GM21515 (cell line): ENCODE results near the gene CYTH1.
"Not testable (repeated sequence)": the region's sequence is repeated elsewhere in the genome, so short reads cannot be mapped to it uniquely, and the experiment has no call there.

ENCODE experiments used
- ATAC-seq: cut with Tn5 transposase; IDR thresholded peaks from one replicate; pipeline ENCODE4 v1.9.1; 2021; ENCODE audit not compliant: unreplicated experiment

Gene CYTH1

DNA sequence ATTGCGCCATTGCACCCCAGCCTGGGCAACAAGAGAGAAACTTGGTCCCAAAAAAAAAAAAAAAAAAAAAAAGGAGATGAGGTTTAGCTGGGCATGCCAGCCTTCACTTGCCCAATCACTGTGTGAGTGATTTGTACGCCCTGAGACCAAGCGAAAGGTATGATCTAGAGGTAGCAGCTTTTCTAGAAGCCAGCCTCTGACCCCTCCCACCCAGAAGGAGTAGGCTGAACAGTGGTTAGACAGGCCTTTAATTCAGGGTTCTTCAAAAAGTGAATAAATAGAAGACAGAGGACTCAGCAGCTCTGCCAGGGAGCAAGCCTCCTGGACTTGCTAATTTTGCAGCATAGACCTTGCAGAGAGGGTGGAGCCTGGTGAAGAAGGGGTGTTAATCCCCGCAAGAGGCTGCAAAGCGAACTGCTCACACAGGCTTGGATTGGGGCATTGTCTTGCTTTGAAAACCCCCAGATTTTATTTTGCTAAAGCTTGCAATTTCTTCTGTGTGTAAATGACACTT, 7.1 kb upstream of the CYTH1 start:
- ATAC-seq = no peak

DNA sequence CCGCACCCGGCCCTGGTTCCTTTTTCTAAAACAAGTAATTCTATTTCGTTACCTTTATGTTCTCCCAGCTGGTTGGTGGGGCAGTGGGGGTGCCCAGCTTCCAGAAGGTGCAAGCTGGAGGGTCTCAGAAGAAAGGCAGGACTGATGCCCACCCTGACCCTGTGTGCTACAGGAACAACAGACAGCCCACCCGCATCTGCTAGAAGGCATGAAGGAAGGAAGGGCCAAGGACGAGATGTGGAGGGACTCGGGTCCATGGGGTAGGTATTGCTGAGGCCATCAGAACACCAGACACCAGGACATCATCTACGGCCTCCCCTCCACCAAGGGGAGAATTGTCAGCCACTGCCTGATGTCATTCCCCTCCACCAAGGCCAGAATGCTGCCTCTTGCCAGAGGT, 6.4 kb upstream of the CYTH1 start:
- no peak for ATAC-seq

DNA sequence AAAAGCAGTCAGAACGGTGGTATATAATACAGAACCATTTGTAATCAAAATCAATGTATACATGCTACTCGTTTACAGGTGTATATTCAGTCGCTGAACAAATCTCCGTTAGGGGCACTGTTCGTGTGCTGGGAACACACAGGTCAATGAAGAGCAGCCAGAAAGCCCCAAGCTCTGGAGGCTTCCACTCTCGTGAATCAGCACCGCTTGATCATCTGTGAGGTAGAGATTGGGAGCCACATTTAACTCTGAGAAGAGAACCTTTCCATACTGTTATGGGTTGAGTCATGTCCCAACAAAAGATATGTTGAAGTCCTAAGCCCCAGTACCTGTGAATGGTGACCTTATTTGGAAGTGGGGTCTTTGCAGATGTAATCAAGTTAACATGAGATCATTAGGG, 5.4 kb upstream of the CYTH1 start:
- ATAC-seq = no peak

DNA sequence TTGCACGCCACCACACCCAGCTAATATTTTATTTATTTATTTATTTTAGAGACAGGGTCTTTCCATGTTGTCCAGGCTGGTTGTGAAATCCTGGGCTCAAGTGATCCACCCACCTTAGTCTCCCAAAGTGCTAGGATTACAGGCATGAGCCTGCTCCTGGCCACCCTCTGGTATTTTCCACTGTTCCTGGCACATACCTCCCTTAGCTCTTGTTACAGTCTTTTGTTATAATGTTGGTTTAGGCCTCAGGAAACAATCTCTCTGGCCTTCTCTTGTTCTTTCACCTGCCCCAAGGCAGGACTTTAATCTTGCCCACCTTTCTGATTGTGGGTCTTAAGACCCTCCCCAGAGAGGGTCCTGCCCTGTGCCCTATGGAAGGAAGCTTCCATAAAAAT, 3.6 kb upstream of the CYTH1 start:
- ATAC-seq = no peak

DNA sequence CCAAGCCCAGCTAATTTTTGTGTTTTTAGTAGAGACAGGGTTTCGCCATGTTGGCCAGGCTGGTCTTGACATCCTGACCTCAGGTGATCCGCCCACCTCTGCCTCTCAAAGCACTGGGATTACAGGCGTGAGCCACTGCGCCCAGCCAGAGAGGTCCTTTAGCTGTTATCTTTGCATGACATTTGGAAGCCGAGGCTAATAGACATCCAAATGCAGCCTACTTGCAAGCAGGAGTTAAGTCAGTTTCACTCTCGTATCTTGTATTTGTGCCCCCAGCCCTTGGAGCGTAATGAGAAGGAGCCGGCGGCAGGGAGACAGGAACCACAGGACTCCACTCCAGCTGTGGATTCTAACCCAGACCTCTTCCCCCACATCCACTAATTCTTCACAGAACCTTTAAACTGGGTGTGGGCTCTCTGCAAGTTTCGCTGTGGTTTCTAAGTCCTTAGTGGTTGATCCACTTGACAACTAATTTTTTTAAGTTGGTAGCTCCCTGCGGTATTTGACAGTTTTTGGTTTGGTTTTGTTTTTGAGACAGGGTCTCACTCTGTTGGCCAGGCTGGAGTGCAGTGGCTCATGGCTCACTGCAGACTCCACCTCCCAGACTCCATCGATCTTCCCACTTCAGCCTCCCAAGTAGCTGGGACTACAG, 3.1 kb upstream of the CYTH1 start:
- no peak for ATAC-seq

DNA sequence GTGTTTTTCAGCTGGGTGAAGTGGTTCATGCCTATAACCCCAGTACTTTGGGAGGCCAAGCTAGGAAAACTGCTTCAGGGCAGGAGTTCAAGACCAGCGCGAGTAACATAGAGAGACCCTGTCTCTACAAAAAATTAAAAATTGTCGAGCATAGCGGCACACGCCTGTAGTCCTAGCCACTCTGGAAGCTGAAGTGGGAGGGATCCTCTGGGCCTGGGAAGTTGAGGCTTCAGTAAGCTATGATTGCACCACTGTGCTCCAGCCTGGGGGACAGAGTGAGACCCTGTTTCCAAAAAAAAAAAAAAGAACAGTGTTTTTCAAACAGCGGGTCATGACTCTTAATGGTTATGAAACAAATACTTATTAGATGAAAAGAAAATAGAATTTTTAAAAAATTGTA, 2.3 kb upstream of the CYTH1 start:
- no peak for ATAC-seq

DNA sequence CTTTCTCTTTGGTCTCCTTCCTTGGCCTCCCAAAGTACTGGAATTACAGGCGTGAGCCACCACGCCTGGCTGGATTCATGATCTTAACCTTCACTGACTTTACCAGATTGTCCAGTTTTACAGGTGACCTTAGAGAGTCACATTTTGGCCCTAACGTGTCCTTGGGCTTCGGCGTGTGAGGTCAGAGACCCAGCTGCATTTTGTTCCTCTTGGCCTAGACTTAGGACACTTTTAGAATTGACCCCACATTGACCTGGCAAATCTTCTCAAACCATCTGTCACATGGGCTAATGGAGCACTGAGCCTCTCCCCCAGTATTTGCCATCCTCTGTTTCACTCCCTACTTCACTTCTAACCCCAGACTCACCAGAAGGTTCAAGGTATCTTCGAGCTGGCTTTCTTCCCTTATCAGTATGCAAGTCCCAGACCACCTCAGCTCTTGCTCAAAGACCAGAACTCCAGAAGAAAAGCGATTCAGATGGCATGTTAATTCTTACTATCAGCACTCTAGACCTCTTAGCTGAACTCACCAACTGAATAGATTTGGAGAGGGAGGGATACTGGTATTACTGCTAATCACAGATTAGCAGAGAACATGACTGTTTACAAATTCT, 1.7 kb upstream of the CYTH1 start:
- ATAC-seq = no peak

DNA sequence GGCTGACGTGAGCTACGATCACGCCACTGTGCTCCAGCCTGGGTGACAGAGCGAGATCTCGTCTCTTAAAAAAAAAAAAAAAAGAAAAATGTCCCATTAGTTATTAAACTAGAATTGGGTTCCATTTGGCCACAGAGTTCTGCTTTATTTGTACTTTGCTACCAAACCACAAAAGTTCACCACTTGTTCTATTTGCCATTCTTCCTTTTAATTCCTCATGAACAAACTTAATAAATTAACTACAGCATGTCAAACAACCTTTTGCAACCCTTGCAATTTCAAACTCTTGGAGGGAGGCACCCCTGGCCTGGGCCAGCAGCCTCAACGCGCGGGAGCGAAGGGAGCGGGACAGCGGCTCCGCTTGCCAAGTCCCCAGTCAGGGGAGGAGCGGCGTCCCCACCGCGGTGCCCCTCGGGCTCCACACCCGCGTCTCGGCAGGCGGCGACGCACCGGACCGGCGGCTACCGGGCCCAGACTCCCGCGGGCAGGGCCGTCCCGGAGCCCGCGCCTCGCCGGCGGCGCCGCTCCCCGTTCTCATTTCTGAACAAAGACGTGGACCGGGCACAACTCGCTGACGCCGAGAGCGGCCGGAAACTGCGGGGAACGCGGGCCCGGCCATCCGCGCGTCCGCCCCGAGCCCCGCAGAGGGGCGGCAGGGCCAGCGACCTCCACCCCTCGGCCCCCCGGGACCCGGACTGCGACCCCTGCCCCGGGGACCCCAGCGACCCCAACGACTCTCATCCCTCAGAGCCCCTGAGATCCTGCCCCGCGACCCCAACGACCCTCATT, 775 bp downstream of the CYTH1 start:
- ATAC-seq = no peak

DNA sequence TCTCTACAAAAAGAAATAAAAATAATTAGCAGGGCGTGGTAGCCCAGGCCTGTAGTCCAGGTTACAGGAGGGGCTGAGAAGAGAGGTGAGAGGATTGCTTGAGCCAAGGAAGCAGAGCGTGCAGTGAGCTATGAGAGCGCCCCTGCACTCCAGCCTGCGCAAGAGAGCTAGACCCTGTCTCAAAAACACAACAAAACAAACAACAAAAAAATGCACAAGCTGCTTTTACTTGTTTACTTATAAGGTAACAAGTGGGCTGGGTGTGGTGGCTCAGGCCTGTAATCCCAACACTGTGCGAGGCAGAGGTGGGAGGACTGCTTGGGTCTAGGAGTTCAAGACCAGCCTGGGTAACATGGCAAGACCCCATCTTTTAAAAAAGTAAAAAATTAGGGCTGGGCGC, 1.7 kb downstream of the CYTH1 start:
- ATAC-seq = no peak

DNA sequence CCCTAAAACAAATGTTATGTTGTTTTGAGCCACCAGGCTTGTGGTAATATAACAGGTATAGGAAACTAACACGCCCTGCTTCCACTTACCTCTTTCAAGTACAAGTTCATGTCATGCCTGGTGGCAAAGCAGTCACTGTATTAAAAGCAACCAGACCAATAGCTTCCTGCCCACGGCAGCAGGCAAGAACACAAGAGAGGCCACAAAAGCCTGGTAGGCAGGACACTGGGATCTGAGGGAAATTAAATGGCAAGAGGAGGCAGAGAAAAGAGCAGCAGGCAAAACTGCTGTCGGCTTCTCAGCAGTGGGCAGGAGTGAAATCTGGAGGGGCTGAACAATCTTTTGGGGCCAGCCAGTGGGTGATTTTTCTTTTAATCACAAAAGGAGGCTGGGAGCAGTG, 2.2 kb downstream of the CYTH1 start:
- ATAC-seq = no peak

DNA sequence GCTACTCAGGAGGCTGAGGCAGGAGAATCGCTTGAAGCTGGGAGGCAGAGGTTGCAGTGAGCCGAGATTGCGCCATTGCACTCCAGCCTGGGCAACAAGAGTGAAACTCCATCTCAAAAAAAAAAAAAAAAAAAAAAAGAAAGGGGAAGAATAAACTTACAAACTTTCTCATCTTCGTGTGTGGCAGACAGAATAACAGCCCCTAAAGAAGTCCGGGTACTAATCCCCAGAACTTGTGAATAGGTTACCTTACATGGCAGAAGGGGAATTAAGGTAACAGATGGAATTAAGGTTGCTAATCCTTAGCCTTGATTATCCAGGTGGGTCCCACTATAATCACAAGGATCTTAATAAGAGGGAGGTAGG, 2.8 kb downstream of the CYTH1 start:
- not testable (repeated sequence) for ATAC-seq

DNA sequence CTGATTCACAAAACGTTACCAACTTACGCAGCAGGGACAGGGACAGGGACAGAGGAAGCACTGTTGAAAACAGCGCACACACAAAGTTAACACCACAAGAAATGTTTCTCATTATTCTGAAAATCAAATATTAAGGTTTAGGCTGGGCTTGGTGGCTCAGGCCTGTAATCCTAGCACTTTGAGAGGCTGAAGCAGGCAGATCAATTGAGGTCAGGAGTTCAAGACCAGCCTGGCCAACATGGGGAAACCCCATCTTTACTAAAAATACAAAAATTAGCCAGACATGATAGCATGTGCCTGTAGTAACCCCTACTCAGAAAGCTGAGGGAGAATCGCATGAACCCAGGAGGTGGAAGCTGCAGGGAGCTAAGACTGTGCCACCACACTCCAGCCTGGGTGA, 4.2 kb downstream of the CYTH1 start:
- no peak for ATAC-seq

DNA sequence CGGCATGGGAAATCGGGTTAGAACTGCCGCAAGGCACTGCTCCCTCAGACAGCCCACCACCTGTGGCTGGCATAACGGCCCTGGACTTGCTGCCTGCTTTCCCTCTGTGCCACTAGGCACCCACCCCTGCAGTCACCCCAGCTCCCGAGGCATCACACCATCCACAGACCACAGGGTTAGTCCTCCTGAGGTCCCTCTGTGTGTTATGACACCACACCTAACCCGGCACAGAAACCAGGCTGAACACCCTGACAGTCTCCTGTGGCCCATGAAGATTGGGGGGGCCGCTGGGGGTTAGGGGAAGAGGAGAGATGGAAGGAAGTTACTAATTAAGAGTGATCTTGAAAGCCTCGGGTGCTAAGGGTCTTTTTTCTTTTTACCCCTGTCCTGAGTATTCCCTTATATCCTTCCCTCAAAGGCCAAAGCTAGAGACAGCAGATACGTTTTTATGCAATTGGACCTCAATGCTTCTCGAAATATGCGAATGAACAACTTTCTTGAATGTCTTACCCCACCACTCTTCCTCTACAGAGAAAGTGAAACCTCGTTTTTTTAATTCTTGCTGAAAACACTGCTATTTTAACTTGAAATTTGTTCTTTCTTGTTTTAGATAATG, 7.0 kb downstream of the CYTH1 start:
- ATAC-seq = no peak

DNA sequence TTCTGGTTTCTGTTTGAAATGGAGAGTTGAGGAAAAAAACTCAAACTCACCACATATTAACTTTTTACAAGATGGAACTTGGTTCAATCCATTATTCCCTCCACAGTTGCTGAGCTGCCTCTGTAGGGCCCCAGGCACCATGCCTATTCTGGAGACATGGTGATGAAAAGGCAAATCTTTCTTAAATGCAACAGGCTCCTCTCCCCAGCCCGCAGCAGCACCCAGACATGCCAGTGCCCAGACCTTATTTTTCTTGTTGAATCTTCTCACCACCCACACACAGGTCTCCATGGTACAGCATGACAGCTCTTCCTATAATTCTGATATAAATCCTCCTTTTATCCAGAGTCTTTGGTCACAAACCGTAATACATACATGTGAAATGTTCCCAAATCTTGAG, 7.6 kb downstream of the CYTH1 start:
- no peak for ATAC-seq

DNA sequence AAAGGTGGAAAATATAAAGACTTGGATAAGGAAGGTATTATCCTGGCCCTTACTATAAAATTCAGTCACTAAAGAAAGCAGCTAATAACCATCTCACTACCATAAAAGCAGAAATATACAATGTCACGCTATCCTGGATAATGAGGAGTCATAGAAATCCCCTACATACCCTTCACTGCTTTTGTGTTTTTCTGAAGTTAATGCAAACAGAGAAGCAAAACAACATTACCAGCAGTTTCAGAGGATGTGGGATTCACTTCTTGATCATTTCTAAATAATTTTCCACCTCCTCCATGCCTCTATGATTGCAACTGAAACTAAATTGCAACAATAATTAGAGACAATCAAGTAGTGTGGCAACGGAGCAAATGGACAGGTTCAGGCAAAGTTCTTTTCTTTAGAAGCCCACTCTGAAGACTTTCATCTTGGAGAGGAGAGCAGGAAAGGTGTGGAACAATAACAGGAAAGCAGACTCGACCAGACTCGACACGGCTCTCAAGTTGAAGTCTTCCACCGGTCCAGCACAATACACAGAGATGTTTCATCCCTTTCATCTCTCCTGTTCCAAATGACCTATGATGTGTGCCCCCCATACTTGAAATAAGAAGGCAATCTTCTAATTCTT, 10.2 kb downstream of the CYTH1 start:
- ATAC-seq = no peak

DNA sequence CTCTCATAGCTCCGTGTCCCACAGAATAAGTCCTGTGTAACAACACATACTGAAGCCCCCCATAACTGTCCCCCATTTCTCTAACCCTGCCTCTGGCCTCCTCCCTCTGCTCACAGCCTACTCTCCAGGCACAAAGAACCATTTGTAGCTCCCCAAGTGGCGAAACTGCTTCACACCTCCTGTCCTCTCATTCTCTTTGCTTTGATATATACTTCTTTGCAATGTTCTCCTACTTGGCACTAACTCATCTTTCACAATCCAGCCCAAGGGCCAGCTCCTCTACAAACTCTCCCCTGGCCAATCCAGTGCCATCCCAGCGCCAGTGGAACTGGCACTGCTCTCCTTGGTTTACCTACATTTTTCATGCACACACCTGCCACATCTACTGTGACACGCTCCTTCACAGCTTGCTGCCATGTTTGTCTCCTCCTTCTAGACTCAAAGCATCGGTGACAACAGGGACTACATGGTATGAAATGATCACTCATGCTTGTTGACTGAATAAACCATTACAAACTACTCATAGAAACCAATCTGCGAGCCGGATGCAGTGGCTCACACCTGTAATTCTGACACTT, 12.8 kb downstream of the CYTH1 start:
- ATAC-seq = no peak

DNA sequence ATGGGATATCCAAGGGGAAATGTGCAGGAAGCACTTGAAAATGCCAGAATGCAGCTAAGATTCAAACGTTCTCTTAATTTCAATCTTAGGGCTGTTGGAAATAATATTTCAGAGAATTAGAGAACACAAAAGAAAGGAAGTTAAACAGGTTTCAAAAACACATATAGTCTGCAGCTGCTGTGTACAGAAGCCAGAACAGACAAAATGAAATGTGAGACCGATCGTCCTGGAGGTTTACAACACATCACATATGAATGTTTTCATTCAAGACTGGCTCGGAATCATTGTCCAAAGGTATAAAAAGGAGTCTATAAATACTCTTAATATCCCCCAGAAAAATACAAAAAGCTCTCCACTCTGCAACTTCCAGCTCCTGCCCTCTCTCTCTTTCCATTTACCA, 14.3 kb downstream of the CYTH1 start:
- ATAC-seq = no peak

DNA sequence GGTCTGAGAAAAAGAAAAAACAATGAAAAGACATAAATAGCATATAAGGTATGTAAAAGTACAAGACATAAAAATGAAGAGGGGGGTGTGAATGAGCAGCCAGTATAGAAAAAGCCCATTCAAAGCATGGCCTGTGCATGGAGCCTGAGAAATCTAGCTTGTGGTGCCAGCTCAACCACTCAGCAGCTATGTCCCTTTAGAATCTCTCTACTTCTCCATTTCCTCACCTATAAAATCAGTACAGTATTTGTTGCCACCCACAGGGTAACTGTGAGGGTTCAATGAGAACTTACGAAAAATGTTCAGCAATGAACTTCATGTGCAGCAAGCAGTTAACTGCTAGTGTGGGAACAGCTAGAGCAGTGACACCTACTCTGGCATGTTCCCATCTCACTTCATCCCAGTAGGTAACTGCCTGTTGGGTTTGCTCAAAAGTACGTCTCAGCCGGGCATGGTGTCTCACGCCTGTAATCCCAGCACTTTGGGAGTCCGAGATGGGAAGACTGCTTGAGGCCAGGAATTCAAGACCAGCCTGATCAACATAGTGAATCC, 15.3 kb downstream of the CYTH1 start:
- ATAC-seq = no peak

DNA sequence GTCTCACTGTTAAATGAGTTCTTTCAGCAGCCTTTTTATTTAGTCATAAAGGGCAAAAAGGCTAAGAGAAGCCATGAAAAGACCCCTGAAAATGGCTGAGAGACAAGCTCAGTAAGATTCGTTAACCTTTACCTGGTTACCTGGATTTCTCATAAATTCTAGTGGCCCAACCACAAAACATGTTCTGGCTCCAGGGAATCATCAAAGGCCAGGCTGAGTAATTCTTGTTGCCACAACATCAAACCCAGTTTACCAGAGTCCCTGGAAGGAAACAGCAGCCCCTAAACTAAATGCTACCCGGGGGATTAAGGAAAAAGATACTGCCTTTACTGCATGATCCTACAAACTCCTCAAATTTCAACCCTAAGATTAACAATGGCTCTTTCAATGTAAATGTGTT, 15.8 kb downstream of the CYTH1 start:
- no peak for ATAC-seq

DNA sequence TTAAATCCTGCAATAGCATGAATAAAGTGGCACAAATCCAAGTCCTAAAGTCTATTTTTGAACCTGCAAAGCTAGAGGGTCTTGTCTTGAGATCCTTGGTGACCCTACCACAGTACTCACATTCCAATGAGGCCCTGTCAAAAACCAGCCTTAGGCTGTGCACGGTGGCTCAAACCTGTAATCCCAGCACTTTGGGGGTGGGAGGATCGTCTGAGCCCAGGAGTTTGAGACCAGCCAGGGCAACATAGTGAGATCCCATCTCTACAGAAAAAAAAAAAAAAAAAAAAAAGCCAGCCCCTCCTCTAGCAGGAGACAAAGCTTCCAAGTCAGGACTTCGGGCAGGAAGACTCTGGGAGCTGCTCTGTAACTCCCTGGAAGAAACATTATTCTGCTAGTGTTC, 16.3 kb downstream of the CYTH1 start:
- no peak for ATAC-seq

DNA sequence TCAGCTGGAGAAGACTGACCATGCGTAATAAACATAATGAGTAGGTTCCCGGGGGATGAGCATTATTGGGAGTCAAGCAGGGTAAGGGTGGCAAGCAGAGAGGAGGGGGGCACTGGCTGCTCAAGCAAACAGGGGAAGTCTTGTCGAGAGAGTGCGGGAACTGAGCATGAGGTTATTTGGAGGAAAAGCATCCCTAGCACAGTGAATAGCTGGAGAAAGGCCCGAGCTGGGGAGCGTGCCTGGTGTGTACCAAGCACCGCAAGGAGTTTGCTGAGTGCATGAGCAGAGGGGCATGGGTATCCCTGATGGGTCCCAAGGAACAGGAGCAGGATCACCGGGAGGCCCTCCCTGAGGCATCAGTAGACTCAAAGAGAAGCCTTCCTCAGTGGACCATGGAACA, 17.2 kb downstream of the CYTH1 start:
- no peak for ATAC-seq
